ENCODE measurements around the gene TRRAP. TPM values are rescaled to one million over a fixed set of nuclear protein-coding genes. Genes with fewer than 3 reads are reported as not detected.

TRRAP gene
- polyA plus RNA-seq, 2 of the 4 experiments (the other 2 are of a cell fraction): 12.2 to 22.1 TPM

DNA sequence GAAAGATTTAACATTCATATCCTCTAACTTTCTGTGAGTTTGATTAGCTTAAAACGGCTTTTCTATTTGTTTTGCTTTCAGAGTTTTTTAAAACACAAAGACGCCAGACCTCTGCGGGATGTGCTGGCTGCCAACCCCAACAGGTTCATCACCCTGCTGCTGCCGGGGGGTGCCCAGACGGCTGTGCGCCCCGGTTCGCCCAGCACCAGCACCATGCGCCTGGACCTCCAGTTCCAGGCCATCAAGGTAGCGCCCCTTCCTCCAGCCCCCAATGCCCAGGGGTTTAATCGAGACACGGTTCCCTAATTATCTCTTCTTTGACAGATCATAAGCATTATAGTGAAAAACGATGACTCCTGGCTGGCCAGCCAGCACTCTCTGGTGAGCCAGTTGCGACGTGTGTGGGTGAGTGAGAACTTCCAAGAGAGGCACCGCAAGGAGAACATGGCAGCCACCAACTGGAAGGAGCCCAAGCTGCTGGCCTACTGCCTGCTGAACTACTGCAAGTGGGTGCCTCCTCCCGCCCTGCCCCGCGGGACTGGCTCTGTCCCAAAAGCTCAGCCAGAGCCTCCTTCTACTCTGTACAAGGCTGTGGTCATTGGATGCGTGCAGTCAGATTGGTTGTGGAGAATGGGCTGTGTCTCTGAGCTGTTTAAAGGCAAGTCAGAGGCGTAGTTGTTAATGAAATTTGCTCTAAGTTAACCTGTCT is 71.2 kb downstream of the TRRAP start:
- WGBS (ENCODE audit: missing lambda C conversion rate): 95% methylated on average over 21 of the region's 21 CpGs
- Histone ChIP-seq H3K4me2 (no peak overlapping the region), H3K4me1 (no peaks in the 10 kb centered on the region), H3K4me3 (no peak overlapping the region), H3K9me3 (no peaks in the 10 kb centered on the region), H3K27ac (no peak overlapping the region)
- FAIRE-seq (no peak), DNase-seq (ENCODE audit: low read depth in 1 of 2, low spot score in 1 of 2) (no peak), ATAC-seq (no peak)
- no peak for TF ChIP-seq RAD21 (conservative IDR thresholded peaks at IDR 0.05 in 1 of 2, IDR thresholded peaks at IDR 0.05 in 1 of 2)
- no peak for TF ChIP-seq SMC3 (IDR thresholded peaks at IDR 0.05)
- no peak for TF ChIP-seq CBX2 (IDR thresholded peaks at IDR 0.05; ENCODE audit: borderline replicate concordance, low read depth)
- TF ChIP-seq, protein P1, sequence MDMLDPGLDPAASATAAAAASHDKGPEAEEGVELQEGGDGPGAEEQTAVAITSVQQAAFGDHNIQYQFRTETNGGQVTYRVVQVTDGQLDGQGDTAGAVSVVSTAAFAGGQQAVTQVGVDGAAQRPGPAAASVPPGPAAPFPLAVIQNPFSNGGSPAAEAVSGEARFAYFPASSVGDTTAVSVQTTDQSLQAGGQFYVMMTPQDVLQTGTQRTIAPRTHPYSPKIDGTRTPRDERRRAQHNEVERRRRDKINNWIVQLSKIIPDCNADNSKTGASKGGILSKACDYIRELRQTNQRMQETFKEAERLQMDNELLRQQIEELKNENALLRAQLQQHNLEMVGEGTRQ (IDR thresholded peaks at IDR 0.05): no peak
- TF ChIP-seq MAFK (IDR thresholded peaks at IDR 0.05; ENCODE audit: partially characterized antibody): no peak
- TF ChIP-seq HOXB5 (CRISPR knock-in tag; IDR thresholded peaks at IDR 0.05): no peak
- TF ChIP-seq, protein P2, sequence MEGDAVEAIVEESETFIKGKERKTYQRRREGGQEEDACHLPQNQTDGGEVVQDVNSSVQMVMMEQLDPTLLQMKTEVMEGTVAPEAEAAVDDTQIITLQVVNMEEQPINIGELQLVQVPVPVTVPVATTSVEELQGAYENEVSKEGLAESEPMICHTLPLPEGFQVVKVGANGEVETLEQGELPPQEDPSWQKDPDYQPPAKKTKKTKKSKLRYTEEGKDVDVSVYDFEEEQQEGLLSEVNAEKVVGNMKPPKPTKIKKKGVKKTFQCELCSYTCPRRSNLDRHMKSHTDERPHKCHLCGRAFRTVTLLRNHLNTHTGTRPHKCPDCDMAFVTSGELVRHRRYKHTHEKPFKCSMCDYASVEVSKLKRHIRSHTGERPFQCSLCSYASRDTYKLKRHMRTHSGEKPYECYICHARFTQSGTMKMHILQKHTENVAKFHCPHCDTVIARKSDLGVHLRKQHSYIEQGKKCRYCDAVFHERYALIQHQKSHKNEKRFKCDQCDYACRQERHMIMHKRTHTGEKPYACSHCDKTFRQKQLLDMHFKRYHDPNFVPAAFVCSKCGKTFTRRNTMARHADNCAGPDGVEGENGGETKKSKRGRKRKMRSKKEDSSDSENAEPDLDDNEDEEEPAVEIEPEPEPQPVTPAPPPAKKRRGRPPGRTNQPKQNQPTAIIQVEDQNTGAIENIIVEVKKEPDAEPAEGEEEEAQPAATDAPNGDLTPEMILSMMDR (IDR thresholded peaks at IDR 0.05): no peak
- TF ChIP-seq TFCP2L1 (CRISPR knock-in tag; IDR thresholded peaks at IDR 0.05): no peak
- TF ChIP-seq, protein P3, sequence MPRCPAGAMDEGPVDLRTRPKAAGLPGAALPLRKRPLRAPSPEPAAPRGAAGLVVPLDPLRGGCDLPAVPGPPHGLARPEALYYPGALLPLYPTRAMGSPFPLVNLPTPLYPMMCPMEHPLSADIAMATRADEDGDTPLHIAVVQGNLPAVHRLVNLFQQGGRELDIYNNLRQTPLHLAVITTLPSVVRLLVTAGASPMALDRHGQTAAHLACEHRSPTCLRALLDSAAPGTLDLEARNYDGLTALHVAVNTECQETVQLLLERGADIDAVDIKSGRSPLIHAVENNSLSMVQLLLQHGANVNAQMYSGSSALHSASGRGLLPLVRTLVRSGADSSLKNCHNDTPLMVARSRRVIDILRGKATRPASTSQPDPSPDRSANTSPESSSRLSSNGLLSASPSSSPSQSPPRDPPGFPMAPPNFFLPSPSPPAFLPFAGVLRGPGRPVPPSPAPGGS (IDR thresholded peaks at IDR 0.05): no peak
- TF ChIP-seq JUNB (IDR thresholded peaks at IDR 0.05): no peak
- no peak for TF ChIP-seq MAZ (IDR thresholded peaks at IDR 0.05; ENCODE audit: borderline replicate concordance, low read depth, low read length)
- ChIA-PET CTCF (interaction anchor here (0.9 kb wide), 1 partner anchor 15 kb away, joined by 3 read pairs; no protein-coding TSS in a partner anchor), POLR2A (no interaction called here)

DNA sequence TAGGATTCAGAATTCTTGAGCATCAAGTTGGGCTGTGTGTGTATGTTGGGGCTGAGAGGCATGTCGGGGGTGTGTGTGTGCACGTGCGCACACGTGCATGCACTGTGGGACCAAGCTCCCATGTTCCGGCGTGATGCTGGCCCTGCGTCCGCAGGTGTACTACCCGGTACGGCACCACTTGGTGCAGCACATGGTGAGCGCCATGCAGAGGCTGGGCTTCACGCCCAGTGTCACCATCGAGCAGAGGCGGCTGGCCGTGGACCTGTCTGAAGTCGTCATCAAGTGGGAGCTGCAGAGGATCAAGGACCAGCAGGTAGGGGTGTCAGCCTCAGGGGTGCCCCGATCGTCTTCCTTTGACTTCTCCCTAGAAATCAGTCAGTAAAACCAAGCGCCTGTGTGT is 77.7 kb downstream of the TRRAP start:
- Histone ChIP-seq H3K27ac (no peak overlapping the region), H3K4me1 (no peaks in the 10 kb centered on the region), H3K4me3 (no peak overlapping the region), H3K9me3 (no peaks in the 10 kb centered on the region), H3K4me2 (no peak overlapping the region)
- ATAC-seq (no peak), DNase-seq (ENCODE audit: low read depth in 1 of 2, low spot score in 1 of 2) (no peak), FAIRE-seq (no peak)
- TF ChIP-seq KDM1A (IDR thresholded peaks at IDR 0.05; ENCODE audit: low read depth) (no peak), NR3C1 (IDR thresholded peaks at IDR 0.05) (no peak), EP300 (IDR thresholded peaks at IDR 0.05) (no peak), JUN (IDR thresholded peaks at IDR 0.05) (no peak), ESRRA (IDR thresholded peaks at IDR 0.05; ENCODE audit: borderline replicate concordance, low read length) (no peak), GATA3 (IDR thresholded peaks at IDR 0.05; ENCODE audit: borderline replicate concordance) (no peak), KDM5A (IDR thresholded peaks at IDR 0.05) (no peak), EHMT2 (IDR thresholded peaks at IDR 0.05; ENCODE audit: low read depth) (no peak), PHF8 (IDR thresholded peaks at IDR 0.05; ENCODE audit: borderline replicate concordance, low read depth) (no peak), NFE2L2 (conservative IDR thresholded peaks at IDR 0.05; ENCODE audit: low read length) (no peak), RNF2 (IDR thresholded peaks at IDR 0.05; ENCODE audit: borderline replicate concordance, low read depth) (no peak), HEYL (CRISPR knock-in tag; IDR thresholded peaks at IDR 0.05) (no peak), CBX8 (IDR thresholded peaks at IDR 0.05) (no peak)
- TF ChIP-seq, protein P1 (IDR thresholded peaks at IDR 0.05): no peak
- TF ChIP-seq, protein P2 (IDR thresholded peaks at IDR 0.05): no peak
- TF ChIP-seq, protein P3 (IDR thresholded peaks at IDR 0.05): no peak
- POLR2A ChIA-PET: no interaction called here
- WGBS (ENCODE audit: missing lambda C conversion rate): 85% methylated on average over 13 of the region's 19 CpGs
- CTCF ChIA-PET: no interaction called here
